Inferior parietal cortex (tissue), 1 donor: ENCODE measurements around the gene AP1G2.
"Not testable (repeated sequence)": the region's sequence is repeated elsewhere in the genome, so short reads cannot be mapped to it uniquely, and the experiment has no call there.

ENCODE experiments used
- DNase-seq: peaks from one replicate; pipeline ENCODE4 v3.0.0-alpha.2; 2016; ENCODE audit errors: extremely low spot score

AP1G2 gene

GRCh38 chr14:23567186-23568020 is at the start of gene AP1G2:
AP1G2 (minus strand) TSS chr14:23567791; CDS start chr14:23567314, 477 bp downstream.
- no peak for DNase-seq

- DNase-seq = no peak
These were observed 48.3 kb upstream of the AP1G2 start for GRCh38 chr14:23615856-23616255.

- no peak for DNase-seq
These were observed 46.8 kb upstream of the AP1G2 start for GRCh38 chr14:23614395-23614828.

- no peak for DNase-seq
These were observed 45.9 kb upstream of the AP1G2 start for GRCh38 chr14:23613242-23614070.

GRCh38 chr14:23612802-23613201 is 45.2 kb upstream of the AP1G2 start:
- DNase-seq = no peak

- no peak for DNase-seq
These were observed 44.8 kb upstream of the AP1G2 start for GRCh38 chr14:23612354-23612732.

GRCh38 chr14:23610815-23611289 is 43.3 kb upstream of the AP1G2 start:
- no peak for DNase-seq

- no peak for DNase-seq
These were observed 42.7 kb upstream of the AP1G2 start for GRCh38 chr14:23610090-23610814.

GRCh38 chr14:23609411-23610089 is 42.0 kb upstream of the AP1G2 start:
- DNase-seq = not testable (repeated sequence)

GRCh38 chr14:23609001-23609400 is 41.4 kb upstream of the AP1G2 start:
- no peak for DNase-seq

GRCh38 chr14:23608454-23608853 is 40.9 kb upstream of the AP1G2 start:
- DNase-seq = no peak

GRCh38 chr14:23605931-23606585 is 38.5 kb upstream of the AP1G2 start:
- no peak for DNase-seq

- DNase-seq = no peak
These were observed 37.1 kb upstream of the AP1G2 start for GRCh38 chr14:23604675-23605170.

GRCh38 chr14:23604148-23604547 is 36.6 kb upstream of the AP1G2 start:
- DNase-seq = no peak

- DNase-seq = no peak
These were observed 35.5 kb upstream of the AP1G2 start for GRCh38 chr14:23603103-23603502.

- no peak for DNase-seq
These were observed 34.8 kb upstream of the AP1G2 start for GRCh38 chr14:23602181-23603095.

GRCh38 chr14:23601845-23602180 is 34.2 kb upstream of the AP1G2 start:
- DNase-seq = no peak

- DNase-seq = no peak
These were observed 33.8 kb upstream of the AP1G2 start for GRCh38 chr14:23601424-23601823.

GRCh38 chr14:23600806-23601205 is 33.2 kb upstream of the AP1G2 start:
- DNase-seq = no peak

GRCh38 chr14:23600322-23600707 is 32.7 kb upstream of the AP1G2 start:
- DNase-seq = no peak
